GM13976 (cell line): ENCODE results near the gene DIP2B.

Source experiments
- DNase-seq: peaks from one replicate; pipeline ENCODE4 v3.0.0; 2012; ENCODE audit warnings: low spot score
- CTCF ChIP-seq: IDR thresholded peaks from 2 replicates; pipeline ENCODE4 v1.5.1; 2012; ENCODE audit warnings: borderline replicate concordance, mild to moderate bottlenecking; ENCODE audit not compliant: insufficient read depth; ENCODE audit errors: extremely low read depth, missing control alignments, control extremely low read depth
- in situ Hi-C: fragments of 300-500 bp; cut with MboI; formaldehyde crosslinking; loops from one replicate; pipeline ENCODE4 v1.12.0; 2022; ENCODE audit warnings: low sequenced_read_pairs, mixed read lengths, inconsistent platforms; ENCODE audit not compliant: unreplicated experiment

DIP2B gene

GRCh38 chr12:50589650-50590435 lies 85.1 kb downstream of the DIP2B start:
- in situ Hi-C loops = no loop called here
- no peak for DNase-seq
- no peak for TF ChIP-seq CTCF

- in situ Hi-C loops = no loop called here
- no peak for TF ChIP-seq CTCF
These were observed 86.1 kb downstream of the DIP2B start for GRCh38 chr12:50590869-50591268.

GRCh38 chr12:50595667-50596066 lies 90.9 kb downstream of the DIP2B start:
- DNase-seq = no peak
- TF ChIP-seq CTCF = no peak
- in situ Hi-C loops = no loop called here

More at GRCh38 chr12:50590869-50591268, 86.1 kb downstream of the DIP2B start:
- DNase-seq = no peak

DNA sequence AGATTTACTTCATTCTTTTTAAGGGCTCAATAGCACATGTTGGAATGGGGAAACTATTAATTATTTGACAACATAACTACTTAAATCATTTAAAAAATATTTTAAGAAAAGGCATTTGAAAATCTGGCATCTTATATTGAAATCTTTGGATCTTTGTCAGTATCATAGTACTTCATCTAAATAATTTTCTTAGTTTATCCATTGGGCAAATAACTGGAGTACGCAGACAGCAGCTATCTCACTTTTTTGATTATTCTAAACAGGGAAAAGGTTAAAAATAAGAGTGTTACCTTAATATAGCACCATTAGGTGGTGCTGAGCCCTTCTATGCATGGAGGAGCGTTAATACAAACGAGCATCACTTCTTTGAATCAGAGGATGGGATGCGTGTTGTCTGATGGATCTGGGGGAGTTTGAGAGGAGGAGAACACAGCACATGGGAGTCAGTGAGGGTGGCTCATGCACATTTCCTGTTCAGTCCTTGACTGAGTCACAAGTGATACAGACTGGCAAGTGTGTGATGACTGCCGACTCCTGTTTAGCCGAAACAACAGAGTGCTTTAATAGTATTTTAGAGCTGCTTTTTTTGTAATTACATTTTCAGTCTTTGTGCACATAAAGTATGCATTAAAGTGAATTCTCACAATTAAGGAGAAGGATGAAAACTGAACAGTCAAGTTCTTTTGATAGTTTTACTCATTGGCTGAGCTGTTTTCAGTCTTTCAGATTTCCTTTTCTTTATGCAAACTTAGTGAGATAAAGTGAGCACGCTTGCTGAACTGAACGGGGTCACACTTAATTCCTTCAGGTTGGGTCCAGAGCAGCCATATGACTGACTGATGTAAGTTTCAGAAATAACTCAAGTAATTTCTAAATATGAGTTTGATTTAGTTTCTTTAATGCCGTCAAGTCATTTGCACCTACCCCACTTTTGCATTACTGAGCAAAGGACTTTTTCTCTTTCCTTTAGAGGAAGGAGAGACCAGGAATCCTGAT lies 92.7 kb downstream of the DIP2B start:
- DNase-seq = peak; percentile 73
- in situ Hi-C loops = no loop called here
- TF ChIP-seq CTCF = no peak

GRCh38 chr12:50598321-50598862 lies 93.6 kb downstream of the DIP2B start:
- no peak for TF ChIP-seq CTCF
- in situ Hi-C loops = no loop called here
- peak; percentile 33 for DNase-seq

DNA sequence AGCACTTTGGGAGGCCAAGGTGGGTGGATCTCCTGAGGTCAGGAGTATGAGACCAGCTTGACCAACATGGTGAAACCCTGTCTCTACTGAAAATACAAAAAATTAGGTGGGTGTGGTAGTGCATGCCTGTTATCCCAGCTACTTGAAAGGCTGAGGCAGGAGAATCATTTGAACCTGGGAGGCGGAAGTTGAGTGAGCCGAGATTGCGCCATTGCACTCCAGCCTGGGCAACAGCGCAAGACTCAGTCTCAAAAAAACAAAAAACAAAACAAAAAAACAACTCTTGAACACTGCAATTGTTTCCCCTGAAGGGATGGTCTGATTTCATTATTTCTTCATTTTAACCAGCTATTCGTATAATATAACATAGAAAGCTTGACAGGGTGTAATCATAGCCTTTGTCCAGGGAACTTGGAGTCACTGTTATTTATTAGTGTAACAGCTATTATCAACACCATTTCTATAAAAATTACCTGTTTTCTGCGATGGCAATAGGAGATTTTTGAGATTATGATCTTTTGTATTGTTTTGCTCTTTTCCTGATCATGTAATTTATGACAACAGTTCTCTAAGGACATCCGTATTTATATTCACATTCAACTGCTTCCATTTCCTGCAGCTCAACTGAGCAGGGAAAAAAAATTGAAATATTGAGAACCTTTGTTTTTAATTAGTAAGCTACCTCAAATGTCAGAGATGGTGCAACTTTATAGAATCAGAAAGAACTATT lies 94.7 kb downstream of the DIP2B start:
- no peak for DNase-seq
- in situ Hi-C loops = no loop called here
- no peak for TF ChIP-seq CTCF
